ENCODE results near the gene CALCOCO1. TPM values are rescaled to one million over a fixed set of nuclear protein-coding genes. Genes with fewer than 3 reads are reported as not detected.

The CALCOCO1 gene
- 73.7 and 99.5 TPM in 2 replicates for total RNA-seq

GRCh38 chr12:53727310-53728041 is at the start of gene CALCOCO1:
Gene CALCOCO1, minus strand, starts transcription at chr12:53727452. Its CDS starts 2,210 bp downstream, at chr12:53725242.

DNA sequence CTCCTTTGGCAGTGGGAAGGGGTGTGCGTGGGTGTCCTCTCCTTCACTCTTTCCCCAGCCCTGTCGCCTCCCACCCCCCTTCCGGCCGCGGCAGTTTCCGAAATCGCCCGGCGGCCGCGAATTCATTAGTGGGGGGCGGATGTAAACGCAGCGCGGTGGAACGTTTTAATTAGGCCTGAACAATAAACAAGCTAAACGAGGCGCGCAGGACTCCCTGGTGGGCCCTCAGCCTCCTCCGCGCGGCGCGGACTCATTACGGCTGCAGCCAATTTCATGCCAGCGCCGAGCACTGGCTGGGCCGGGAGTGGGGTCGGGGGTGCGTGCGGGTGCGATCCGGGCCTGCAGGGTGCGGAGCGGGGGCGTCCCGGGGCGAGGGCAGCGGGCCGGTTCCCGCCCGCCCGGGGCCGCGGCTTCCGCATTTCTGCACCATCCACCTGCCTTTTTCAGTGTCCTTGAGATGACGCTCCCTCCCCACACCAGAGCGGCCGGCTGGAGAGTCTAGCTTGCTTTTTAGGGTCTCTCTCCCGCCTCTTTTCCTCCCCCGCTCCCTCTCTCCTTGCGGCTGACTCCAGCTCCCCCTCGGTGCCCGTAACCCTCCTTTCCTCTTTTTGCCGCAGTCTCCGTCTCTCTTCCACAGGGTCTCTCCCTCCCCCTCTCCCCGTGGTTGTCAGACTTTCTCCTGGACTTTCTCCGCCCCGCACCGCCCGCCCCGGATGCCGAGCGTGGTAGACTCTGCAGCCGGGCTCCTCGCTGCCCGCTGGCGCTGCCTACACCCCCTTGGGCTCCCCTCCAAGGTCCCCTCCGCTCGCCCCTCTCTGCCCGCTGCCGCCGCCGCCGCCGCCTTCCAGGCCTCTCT is 24.3 kb upstream of the CALCOCO1 start, which contains the start of gene CISTR:
CISTR (minus strand) TSS at position 644 of the 856 bp plus-strand sequence.

DNA sequence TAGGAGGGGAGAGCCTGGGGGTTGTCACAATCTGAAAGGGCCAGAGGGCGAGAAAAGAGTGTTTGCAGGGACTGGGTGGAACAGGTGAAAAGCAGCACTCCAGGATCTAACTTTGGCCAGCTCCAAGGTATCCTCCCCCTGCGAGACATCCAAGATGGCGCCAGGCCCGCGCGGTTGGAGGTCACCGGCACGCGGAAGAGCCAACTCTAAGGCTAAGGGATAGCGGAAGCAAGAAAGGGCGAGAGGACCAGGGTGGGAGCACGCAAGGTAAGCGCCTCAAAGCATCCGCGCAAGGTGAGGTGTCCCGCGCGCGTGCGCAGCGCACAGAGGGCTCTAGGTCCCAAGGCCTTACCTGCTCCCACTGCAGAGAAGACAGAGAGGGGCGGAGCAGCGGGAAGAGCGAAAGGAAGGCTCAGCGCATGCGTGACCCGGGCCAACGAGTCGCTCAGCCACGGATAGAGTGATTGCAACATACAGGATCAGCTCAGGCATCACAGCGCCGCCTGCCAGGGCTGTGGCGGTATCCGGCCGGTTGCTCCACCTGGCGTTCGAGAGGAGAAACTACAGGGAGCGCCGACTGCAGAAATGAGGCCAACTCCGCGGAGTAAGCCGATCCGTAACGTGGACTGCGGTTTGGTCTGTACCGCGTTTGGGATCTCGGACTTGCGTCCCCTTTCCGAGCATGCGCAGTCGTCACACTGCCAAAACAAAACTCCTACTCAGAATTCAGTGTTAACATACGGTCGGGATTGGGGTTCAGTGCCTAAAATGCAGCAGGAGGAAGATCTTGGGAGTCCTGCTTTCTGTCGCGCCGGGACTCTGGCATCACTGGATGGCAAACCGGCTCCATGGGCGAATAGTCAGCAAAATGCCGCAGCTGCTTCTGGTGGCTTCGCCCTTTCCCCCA is 51.3 kb downstream of the CALCOCO1 start, which contains the start of gene ATP5MC2:
ATP5MC2 (minus strand) TSS at position 383 of the 907 bp plus-strand sequence. CDS start 3,469 bp downstream, outside the sequence.

Other genes with a start within 250 kb of the CALCOCO1 start
- 29.0 and 30.6 TPM in 2 replicates for gene MAP3K12, start 228.0 kb downstream of the CALCOCO1 start, total RNA-seq
- 29.1 and 34.1 TPM in 2 replicates for gene TARBP2, start 226.2 kb downstream of the CALCOCO1 start, total RNA-seq
- gene NPFF, start 220.0 kb downstream of the CALCOCO1 start, total RNA-seq = not detected in 2 replicates
- gene ATF7, start 101.1 kb downstream of the CALCOCO1 start, total RNA-seq = 8.8 and 9.8 TPM in 2 replicates
- 70.1 and 116 TPM in 2 replicates for gene ATP5MC2, start 51.4 kb downstream of the CALCOCO1 start, total RNA-seq
- not detected in 2 replicates for gene CISTR, start 24.5 kb upstream of the CALCOCO1 start, total RNA-seq
- not detected in 2 replicates for gene HOXC13, start 211.4 kb upstream of the CALCOCO1 start, total RNA-seq
- not detected in 2 replicates for gene HOXC12, start 227.5 kb upstream of the CALCOCO1 start, total RNA-seq
- gene HOXC11, start 245.7 kb upstream of the CALCOCO1 start, total RNA-seq = 1.8 and 2.6 TPM in 2 replicates
- 5.7 and 6.2 TPM in 2 replicates for gene HOTAIR, start 247.5 kb upstream of the CALCOCO1 start, total RNA-seq